GM08714 (cell line): Measurements from ENCODE around the gene ZNF747.
A peak's percentile ranks its signal among the peaks of the same experiment; 100 is the strongest.
"Not testable (repeated sequence)": the region's sequence is repeated elsewhere in the genome, so short reads cannot be mapped to it uniquely, and the experiment has no call there.

Experiments used
- H3K4me3 ChIP-seq: fragments of 200-500 bp; sonication (Bioruptor generic); 2 replicates; pipeline ENCODE4 v1.5.1; 2014; ENCODE audit warnings: mild to moderate bottlenecking, low read length, inconsistent platforms
- ZNF274 ChIP-seq: IDR thresholded peaks from 2 replicates; pipeline ENCODE4 v1.6.1; 2012; ENCODE audit warnings: mild to moderate bottlenecking, low read depth, low read length

Gene ZNF747

DNA sequence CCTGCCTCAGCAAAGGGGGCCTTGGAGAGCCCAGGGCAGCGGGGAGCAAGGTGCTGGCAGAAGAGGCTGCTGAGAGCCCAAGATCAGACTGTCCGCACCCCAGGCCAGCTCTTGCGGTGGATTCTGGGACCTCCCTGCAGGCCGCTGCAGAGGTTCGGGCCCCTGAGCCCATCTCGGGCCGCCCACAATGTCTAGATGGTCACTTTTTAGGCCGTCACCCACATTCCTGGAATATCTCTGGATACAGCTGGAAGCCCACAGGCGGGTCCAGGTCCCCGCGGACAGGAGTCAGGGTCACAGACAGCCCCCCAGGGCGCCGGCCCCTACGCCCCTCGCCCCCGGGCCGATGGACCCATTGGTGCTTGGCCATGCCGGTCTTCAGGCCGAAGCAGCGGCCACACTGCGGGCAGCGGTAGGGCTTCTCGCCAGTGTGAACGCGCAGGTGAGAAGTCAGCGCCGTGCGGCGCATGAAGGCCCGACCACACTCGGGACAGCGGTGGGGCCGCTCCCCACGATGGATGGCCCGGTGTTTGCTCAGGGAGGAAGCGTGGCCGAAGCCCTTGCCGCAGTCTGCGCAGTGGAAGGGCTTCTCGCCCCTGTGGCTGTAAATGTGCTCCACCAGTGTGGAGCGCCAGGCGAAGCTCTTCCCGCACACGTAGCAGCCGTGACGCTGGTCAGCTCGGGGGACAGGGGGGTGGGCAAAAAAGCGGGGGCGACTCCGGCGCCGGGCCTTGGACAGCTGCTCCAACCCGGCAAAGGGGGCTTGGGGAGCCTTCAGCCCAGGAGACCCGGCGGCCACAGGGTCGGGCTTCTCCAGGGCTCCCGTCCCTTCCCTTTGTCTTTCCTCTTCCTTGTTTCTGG is 2.1 kb downstream of the ZNF747 start:
- H3K4me3 ChIP-seq = no peak overlapping the region
- no peak for TF ChIP-seq ZNF274

GRCh38 chr16:30530163-30531037 is 4.3 kb downstream of the ZNF747 start:
- no peak overlapping the region for H3K4me3 ChIP-seq
- TF ChIP-seq ZNF274 = no peak

DNA sequence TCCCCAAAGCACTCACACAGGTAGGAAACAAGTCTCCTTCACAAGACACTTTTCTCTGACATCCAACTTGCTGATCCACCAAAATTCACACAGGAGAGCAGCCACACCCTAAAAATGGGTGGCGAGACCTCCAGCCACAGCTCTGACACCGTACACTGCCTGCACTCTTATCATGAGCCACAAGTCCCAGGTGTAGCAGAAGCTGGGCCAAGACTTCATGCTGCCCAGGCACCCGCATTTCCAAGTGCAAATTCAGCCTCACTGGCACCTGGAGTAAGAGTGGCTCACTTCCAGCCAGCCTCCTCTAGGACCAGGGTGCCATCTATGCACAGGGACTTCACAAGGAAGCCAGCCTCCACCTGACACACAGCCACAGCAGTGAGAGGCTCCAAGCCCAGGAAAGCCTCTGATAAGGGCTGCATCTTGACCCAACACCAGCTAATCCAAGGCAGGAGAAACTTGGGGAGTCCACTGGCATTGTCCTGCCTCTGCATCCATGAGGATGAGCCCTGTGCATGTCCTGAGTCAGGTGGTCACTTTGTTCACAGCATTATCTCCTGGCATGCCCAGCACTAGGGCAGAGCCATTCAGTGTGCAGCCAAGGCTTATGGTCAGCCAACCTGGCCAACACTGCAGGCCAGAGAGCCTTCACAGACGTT is 5.7 kb downstream of the ZNF747 start:
- H3K4me3 ChIP-seq = no peak overlapping the region
- no peak for TF ChIP-seq ZNF274

- peak overlapping the region; percentile 31; the same call in 1 of the 2 replicates for H3K4me3 ChIP-seq
- TF ChIP-seq ZNF274 = no peak
These were observed 7.0 kb downstream of the ZNF747 start for GRCh38 chr16:30527635-30528178.

DNA sequence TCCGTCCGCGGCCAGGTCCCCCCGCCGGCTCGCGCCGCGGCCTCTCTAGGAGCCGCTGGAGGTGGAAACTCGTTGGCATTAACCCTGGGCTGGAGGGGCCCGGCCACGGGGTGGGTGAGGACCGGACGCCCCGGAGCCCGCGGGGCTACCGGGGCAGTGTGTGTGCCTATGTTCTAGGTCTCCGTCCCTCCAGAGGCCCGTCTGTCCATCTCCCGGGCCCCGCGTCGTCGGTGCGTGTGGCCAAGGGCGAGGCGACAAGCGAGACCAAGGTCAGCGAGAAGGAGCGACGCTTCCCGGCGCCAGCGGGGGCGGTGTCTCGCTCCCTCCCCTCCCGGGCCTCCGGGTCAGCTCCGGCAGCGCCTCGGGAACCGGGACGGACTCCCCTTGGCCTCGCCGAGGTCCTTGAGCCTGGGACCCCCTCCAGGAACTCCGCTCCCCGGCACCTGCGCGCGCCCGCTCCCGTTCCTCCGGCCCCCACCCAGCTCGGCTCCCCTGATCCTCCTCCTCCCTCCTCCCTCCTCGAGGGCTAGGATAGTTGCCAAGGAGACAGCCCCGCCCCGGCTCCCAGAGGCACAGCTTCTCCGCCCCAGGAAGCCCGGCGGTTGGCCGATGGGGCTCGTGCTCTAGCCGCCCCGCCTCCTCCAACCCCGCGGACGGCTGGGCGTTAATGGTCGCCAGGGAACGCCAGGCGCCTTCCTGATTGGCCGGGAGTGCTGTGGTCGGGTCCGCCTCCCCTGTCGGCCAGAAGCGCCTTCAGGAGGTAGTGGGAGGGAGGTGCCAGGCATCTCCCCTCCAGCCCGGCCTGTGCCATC is 7.6 kb downstream of the ZNF747 start:
- no peak for TF ChIP-seq ZNF274
- peak overlapping the region; percentile 74 for H3K4me3 ChIP-seq

- peak within 1 kb of the TSS; percentile 74 for H3K4me3 ChIP-seq
- no peak for TF ChIP-seq ZNF274
These were observed 8.4 kb downstream of the ZNF747 start, which contains the start of gene ZNF768 for GRCh38 chr16:30526137-30526822. Gene ZNF768, minus strand, starts transcription at chr16:30526566. Its CDS starts 153 bp downstream, at chr16:30526413.

- TF ChIP-seq ZNF274 = no peak
- peak overlapping the region; percentile 74; the same call in 1 of the 2 replicates for H3K4me3 ChIP-seq
These were observed 8.9 kb downstream of the ZNF747 start for GRCh38 chr16:30525844-30526136.

GRCh38 chr16:30524575-30525568 is 9.8 kb downstream of the ZNF747 start:
- no peak for TF ChIP-seq ZNF274
- no peak overlapping the region for H3K4me3 ChIP-seq

DNA sequence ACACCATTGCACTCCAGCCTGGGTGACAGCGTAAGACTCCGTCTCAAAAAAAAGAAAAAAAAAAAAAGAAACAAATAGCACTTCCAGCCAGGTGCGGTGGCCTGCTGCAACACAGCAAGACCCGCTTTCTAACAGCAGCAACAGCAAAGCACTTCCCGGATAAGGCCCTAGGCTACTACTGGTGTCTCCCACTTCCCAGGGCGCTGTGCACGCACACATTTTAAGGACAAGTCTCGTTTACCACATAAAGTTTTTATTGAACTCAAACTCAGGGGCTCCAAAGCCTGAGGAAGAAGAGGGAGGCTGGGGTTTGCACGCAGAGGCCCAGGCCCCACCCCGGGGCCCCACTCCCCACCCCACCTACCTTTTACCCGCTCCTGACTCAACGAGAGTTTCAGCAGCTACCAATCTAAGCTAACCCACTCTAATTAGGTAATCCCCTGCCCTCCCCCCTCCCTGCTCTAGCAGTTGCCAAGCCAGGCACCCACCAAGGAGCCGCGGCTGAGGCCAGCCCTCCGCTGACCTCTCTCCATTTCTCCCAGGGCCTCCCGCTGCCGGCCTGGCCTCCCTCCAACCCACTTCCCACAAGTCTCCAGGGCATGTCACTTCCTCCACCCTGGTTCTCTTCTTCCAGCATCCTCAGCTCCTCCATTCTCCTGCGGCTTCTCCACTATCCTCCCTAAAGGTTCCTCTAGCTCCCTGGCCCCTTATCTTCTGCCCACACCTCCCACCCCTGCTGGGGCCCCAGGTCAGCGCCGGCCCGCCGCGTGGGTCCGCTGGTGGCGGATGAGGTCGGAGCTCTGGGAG is 10.7 kb downstream of the ZNF747 start:
- no peak overlapping the region for H3K4me3 ChIP-seq
- TF ChIP-seq ZNF274 = no peak

GRCh38 chr16:30522702-30523463 is 11.8 kb downstream of the ZNF747 start:
- not testable (repeated sequence) for H3K4me3 ChIP-seq
